B cell (primary cell): Measurements from ENCODE around the gene EIF2AK2.

ENCODE experiments used
- EZH2 ChIP-seq: IDR thresholded peaks from 2 replicates; pipeline ENCODE4 v1.6.1; 2012; ENCODE audit warnings: borderline replicate concordance, low read depth, mild to moderate bottlenecking, moderate library complexity, low read length; ENCODE audit not compliant: insufficient read depth, poor library complexity, severe bottlenecking
- TF ChIP-seq, protein P1 (sequence below): fragments of 200-600 bp; IDR thresholded peaks from one replicate; pipeline ENCODE4 v1.8.0; 2022; ENCODE audit warnings: antibody characterized with exemption, mild to moderate bottlenecking

DNA sequence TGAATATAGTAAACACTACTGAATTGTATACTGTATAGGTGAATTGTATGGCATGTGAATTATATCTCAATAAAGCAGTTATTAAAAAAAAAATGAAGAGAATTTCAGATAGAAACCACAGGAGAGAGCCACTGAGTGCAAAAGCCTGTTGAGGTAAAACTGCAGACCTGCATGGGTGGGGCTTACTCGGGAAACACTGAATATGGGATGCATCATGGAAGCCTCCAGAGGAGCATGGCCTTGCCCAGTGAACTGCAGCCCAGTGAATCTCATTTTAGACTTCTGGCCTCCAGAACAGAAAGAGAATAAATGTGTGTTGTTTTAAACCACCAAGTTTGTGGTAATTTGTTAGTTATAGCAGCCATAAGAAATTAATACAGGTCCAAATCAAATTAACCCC is 56.7 kb downstream of the EIF2AK2 start:
- TF ChIP-seq, protein P1, sequence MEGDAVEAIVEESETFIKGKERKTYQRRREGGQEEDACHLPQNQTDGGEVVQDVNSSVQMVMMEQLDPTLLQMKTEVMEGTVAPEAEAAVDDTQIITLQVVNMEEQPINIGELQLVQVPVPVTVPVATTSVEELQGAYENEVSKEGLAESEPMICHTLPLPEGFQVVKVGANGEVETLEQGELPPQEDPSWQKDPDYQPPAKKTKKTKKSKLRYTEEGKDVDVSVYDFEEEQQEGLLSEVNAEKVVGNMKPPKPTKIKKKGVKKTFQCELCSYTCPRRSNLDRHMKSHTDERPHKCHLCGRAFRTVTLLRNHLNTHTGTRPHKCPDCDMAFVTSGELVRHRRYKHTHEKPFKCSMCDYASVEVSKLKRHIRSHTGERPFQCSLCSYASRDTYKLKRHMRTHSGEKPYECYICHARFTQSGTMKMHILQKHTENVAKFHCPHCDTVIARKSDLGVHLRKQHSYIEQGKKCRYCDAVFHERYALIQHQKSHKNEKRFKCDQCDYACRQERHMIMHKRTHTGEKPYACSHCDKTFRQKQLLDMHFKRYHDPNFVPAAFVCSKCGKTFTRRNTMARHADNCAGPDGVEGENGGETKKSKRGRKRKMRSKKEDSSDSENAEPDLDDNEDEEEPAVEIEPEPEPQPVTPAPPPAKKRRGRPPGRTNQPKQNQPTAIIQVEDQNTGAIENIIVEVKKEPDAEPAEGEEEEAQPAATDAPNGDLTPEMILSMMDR, result no peak
- TF ChIP-seq EZH2, result no peak
